WERI-Rb-1 (cell line): ENCODE measurements around the gene NR2E3.

ENCODE experiments used
- DNase-seq: peaks from one replicate; pipeline ENCODE4 v3.0.0-alpha.2; 2020
- H3K27ac ChIP-seq: fragments of 250-450 bp; sonication (Bioruptor Pico); 2 replicates; pipeline ENCODE4 v1.5.1; 2020; ENCODE audit warnings: mild to moderate bottlenecking, moderate library complexity
- H3K27me3 ChIP-seq: fragments of 250-450 bp; sonication (Bioruptor Pico); 2 replicates; pipeline ENCODE4 v1.5.1; 2021; ENCODE audit warnings: mild to moderate bottlenecking, low read depth, moderate library complexity; ENCODE audit not compliant: insufficient read depth, severe bottlenecking
- H3K36me3 ChIP-seq: fragments of 250-450 bp; sonication (Bioruptor Pico); 2 replicates; pipeline ENCODE4 v1.5.1; 2020; ENCODE audit warnings: mild to moderate bottlenecking, moderate library complexity
- H3K4me3 ChIP-seq: 2 replicates; pipeline ENCODE4 v1.5.1; 2011; ENCODE audit warnings: low read depth, mild to moderate bottlenecking, control low read depth, low read length
- H3K9me3 ChIP-seq: fragments of 250-450 bp; sonication (Bioruptor Pico); 2 replicates; pipeline ENCODE4 v1.5.1; 2021; ENCODE audit warnings: mild to moderate bottlenecking, moderate library complexity; ENCODE audit not compliant: severe bottlenecking
- TF ChIP-seq, protein P1 (sequence below): IDR thresholded peaks from 2 replicates; pipeline ENCODE4 v1.5.1; 2011; ENCODE audit warnings: low read depth, mild to moderate bottlenecking, control low read depth, inconsistent platforms, low read length

Gene NR2E3

DNA sequence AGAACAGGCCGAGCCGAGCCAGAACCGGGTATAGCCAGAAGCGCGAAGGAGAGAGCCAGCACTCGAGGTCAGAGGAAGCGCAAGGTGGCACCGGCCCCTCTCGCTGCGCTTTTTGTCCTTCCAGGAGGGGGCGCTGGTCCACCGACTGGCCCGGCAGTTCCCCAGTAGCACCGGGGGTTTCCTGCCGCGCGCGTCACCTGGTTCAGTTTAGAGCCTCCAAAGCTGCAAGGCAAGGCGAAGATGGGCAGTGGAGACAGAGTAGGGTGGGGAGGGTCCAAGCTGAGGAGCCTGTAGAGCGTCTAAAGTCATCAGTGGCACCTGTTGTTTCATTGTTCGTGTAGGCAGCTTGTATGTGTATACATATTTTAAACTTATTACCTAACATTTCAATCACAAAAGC, 7.6 kb upstream of the NR2E3 start:
- Histone ChIP-seq H3K9me3 (no peaks in the 10 kb centered on the region), H3K27me3 (no peaks in the 10 kb centered on the region), H3K36me3 (no peaks in the 10 kb centered on the region), H3K27ac (no peak overlapping the region), H3K4me3 (no peak overlapping the region)
- DNase-seq: no peak
- TF ChIP-seq, protein P1, sequence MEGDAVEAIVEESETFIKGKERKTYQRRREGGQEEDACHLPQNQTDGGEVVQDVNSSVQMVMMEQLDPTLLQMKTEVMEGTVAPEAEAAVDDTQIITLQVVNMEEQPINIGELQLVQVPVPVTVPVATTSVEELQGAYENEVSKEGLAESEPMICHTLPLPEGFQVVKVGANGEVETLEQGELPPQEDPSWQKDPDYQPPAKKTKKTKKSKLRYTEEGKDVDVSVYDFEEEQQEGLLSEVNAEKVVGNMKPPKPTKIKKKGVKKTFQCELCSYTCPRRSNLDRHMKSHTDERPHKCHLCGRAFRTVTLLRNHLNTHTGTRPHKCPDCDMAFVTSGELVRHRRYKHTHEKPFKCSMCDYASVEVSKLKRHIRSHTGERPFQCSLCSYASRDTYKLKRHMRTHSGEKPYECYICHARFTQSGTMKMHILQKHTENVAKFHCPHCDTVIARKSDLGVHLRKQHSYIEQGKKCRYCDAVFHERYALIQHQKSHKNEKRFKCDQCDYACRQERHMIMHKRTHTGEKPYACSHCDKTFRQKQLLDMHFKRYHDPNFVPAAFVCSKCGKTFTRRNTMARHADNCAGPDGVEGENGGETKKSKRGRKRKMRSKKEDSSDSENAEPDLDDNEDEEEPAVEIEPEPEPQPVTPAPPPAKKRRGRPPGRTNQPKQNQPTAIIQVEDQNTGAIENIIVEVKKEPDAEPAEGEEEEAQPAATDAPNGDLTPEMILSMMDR: peak; percentile 62

DNA sequence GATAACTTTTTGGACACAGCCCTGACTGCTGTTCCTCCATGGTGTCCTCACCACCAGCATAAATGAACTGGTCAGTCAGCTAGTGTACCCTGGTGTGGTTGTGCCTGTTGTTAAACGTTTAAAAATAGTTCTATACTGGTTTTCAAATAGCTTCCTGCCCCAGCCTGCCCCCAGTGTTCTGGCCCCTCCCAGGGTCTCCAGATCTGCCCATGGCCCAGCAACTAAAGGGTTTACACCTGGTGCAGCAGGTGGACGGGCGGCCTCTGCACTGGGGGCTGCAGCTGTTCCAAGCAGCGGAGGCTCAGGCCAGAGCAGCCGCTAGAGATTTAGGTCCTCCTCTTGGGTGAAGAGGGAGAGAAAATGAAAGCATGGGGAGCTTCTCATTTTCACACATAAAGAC, 6.1 kb upstream of the NR2E3 start:
- no peaks in the 10 kb centered on the region for H3K9me3 ChIP-seq
- no peak overlapping the region for H3K27ac ChIP-seq
- no peak overlapping the region for H3K4me3 ChIP-seq
- H3K36me3 ChIP-seq: no peaks in the 10 kb centered on the region
- TF ChIP-seq, protein P1: no peak
- peaks cover 10% of the 10 kb centered on the region for H3K27me3 ChIP-seq
- peak; percentile 20 for DNase-seq

DNA sequence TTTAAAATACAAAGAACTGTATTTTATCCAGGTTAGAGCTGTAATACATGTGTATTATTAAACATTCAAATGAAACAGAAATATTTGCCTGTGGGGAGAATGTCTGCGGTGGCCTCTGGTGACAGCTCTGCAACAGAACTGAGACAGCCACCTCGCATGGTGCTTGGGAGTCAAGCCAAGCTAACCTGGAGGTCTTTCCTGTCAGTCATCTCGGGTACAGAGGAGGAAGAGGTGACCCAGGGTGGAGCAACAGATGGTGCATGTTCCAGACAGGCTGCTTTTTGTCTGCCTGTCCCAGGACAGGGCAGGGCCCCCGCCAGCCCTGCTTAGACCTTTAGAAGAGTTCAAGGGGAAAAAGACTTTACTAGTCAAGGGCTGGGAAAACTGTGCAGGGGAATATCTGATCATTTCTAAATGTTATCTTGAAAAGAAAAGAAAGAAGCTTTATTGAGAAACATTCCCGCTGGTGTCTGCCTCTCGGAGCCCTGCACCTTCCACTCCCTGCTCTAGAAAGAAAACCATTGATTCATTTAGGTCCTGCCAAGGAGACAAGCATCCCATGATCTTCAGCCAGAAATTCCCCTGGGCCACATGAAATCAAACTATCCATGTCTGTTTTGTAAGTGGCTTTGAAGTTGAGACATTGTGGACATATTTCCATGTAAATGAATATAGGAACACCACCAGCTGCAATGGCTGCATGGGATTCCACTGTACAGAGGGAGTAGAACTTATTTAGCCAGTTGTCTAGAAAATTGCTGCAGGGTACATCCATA, 5.5 kb upstream of the NR2E3 start:
- Histone ChIP-seq H3K27me3 (peaks cover 10% of the 10 kb centered on the region), H3K36me3 (no peaks in the 10 kb centered on the region), H3K4me3 (no peak overlapping the region), H3K27ac (no peak overlapping the region), H3K9me3 (no peaks in the 10 kb centered on the region)
- TF ChIP-seq, protein P1: no peak
- peak; percentile 26 for DNase-seq

DNA sequence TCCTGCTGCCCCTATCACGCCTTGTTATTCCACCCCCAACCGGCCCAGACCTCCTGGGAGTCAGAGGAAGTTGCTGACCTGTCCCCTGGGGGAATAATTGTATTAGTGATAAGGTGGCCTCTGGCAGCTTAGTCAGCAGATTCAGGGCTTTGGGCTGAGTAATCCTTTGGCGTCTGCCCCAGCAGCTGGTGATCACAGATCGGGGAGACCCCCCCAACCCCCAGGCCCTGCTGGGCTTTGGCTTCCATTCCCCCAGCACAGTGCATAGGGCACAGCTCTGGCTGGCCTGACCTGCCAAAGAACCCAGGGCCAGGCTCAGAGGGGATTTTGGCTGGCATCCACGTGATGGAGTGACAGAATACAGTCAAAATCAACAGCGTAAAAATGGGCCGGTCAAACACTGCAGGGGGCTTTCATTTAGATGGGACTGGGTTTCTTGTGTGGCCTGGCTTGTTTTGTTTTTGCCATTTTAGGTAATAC, 3.9 kb upstream of the NR2E3 start:
- Histone ChIP-seq H3K27ac (peak overlapping the region; percentile 35), H3K9me3 (no peaks in the 10 kb centered on the region), H3K36me3 (no peaks in the 10 kb centered on the region), H3K4me3 (peak overlapping the region; percentile 15), H3K27me3 (peaks cover 10% of the 10 kb centered on the region)
- peak; percentile 79 for DNase-seq
- TF ChIP-seq, protein P1: no peak

DNA sequence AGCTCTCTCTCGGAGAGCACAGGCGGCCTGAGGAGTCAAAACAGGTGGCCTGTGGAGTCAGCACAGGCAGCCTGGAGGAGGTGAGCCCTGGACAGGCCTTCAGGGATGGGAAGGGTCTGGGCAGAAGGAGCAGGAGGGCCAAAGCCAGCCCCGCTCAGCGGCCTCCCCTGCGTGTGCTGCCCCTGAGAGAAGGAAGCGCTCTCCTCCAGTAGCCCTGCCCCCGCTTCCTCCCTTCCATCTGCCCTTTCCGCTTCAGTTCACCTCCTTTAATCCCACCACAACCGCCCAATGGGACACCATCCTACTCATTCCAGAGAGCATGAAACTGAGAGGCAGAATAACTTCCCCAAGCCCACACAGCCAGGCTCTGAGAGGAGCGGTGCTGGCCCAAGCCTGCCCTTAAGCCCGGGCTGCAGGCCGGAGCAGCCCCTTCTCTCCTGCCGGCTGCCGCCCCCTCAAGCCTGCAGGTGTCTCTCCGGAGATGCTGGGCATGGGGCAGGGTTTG, 3.2 kb upstream of the NR2E3 start:
- H3K4me3 ChIP-seq: peak overlapping the region; percentile 15
- H3K36me3 ChIP-seq: no peaks in the 10 kb centered on the region
- H3K27me3 ChIP-seq: peaks cover 10% of the 10 kb centered on the region
- TF ChIP-seq, protein P1: no peak
- H3K9me3 ChIP-seq: no peaks in the 10 kb centered on the region
- peak; percentile 87 for DNase-seq
- peak overlapping the region; percentile 35 for H3K27ac ChIP-seq
